Measurements from ENCODE around the gene LRRC74B. TPM values are rescaled to one million over a fixed set of nuclear protein-coding genes. Genes with fewer than 3 reads are reported as not detected.

Gene LRRC74B
- total and polyA plus RNA-seq, 2 experiments from 2014 or later = not detected

GRCh38 chr22:21042978-21043859 lies 2.5 kb upstream of the LRRC74B start:
- Histone ChIP-seq H3F3A (ENCODE audit: insufficient read depth) (peaks cover 14% of the 10 kb centered on the region), H3K79me2 (ENCODE audit: insufficient read depth) (no peaks in the 10 kb centered on the region), H3K9me2 (ENCODE audit: insufficient read depth) (no peaks in the 10 kb centered on the region), H3K4me1 (ENCODE audit: insufficient read depth) (peaks cover 35% of the 10 kb centered on the region), H3K9ac (no peak overlapping the region), H3K9me3 (ENCODE audit: low read depth) (no peaks in the 10 kb centered on the region), H3K27ac (no peak overlapping the region), H3K4me3 (no peak overlapping the region), H2AFZ (no peak overlapping the region), H4K20me1 (ENCODE audit: insufficient read depth) (no peaks in the 10 kb centered on the region), H3K27me3 (replicated peaks; ENCODE audit: insufficient read depth) (no peaks in the 10 kb centered on the region), H3K4me2 (ENCODE audit: unreplicated experiment) (no peak overlapping the region), H3K36me3 (ENCODE audit: low read depth) (no peaks in the 10 kb centered on the region)
- WGBS, 2 experiments (ENCODE audit: low coverage in 1 of 2, low lambda C conversion rate in 2 of 2, missing lambda C conversion rate in 2 of 2) = 84 to 95% methylated on average over 6 of the region's 6 CpGs
- TF ChIP-seq EZH2 (IDR thresholded peaks at IDR 0.05; ENCODE audit: insufficient read depth, poor library complexity, severe bottlenecking) = no peak
- in situ Hi-C loops (cut with MboI) = no loop called here
- peak; percentile 42 for DNase-seq

DNA sequence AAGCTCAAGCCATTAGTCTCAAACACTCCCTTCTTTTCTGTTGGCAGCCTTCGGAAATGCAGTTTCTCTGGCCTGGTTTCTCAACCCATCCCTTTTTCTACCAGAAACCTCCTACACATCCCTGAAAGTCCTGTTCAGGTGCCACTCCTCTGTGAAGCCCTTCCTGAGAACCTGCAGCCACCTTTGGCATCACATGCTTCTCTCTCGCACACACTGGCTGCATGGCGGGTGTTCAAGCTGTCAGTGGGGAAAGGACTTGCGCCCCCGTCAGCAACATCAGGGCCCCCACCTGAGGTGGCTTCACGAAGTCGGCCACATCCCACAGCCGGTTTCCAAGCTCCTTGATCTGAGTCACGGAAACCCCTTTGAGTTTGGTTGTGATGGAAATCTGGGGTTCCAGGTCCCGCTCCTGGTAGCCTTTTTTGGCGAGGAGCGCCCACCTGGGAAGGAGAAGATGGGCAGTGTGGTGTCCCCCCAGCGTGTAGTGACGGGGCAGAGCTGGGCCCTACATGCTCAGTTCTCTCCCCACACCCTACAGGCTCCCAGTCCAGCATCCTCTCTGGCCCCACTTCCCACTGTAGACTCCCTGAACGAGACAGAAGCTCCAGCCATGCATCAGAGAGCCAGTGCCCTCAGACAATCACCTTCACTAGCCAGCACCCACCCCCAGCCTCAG lies 1.7 kb upstream of the LRRC74B start:
- Histone ChIP-seq H3K9me2 (ENCODE audit: insufficient read depth) (no peaks in the 10 kb centered on the region), H3K4me3 (no peak overlapping the region), H3K9ac (peak overlapping the region; percentile 81; the same call in 1 of the 2 replicates), H4K20me1 (ENCODE audit: insufficient read depth) (no peaks in the 10 kb centered on the region), H3K9me3 (ENCODE audit: low read depth) (no peaks in the 10 kb centered on the region), H3K36me3 (ENCODE audit: low read depth) (no peaks in the 10 kb centered on the region), H3F3A (ENCODE audit: insufficient read depth) (peaks cover 9% of the 10 kb centered on the region; the same call in 1 of the 2 replicates), H3K79me2 (ENCODE audit: insufficient read depth) (no peaks in the 10 kb centered on the region), H2AFZ (no peak overlapping the region), H3K27ac (no peak overlapping the region), H3K27me3 (replicated peaks; ENCODE audit: insufficient read depth) (no peaks in the 10 kb centered on the region), H3K4me1 (ENCODE audit: insufficient read depth) (peaks cover 30% of the 10 kb centered on the region), H3K4me2 (ENCODE audit: unreplicated experiment) (peak overlapping the region; percentile 93)
- WGBS, 2 experiments (ENCODE audit: low coverage in 1 of 2, low lambda C conversion rate in 2 of 2, missing lambda C conversion rate in 2 of 2) = 85 to 88% methylated on average over 9 to 15 of the region's 15 CpGs
- TF ChIP-seq EZH2 (IDR thresholded peaks at IDR 0.05; ENCODE audit: insufficient read depth, poor library complexity, severe bottlenecking) (no peak), EZH2phosphoT487 (IDR thresholded peaks at IDR 0.05; ENCODE audit: insufficient read depth, low read depth) (no peak)
- no peak for DNase-seq
- in situ Hi-C loops (cut with MboI) = no loop called here

GRCh38 chr22:21044931-21045584 lies 688 bp upstream of the LRRC74B start:
- 1 to 3% methylated on average over 15 of the region's 15 CpGs for WGBS, 2 experiments (ENCODE audit: low coverage in 1 of 2, low lambda C conversion rate in 2 of 2, missing lambda C conversion rate in 2 of 2)
- TF ChIP-seq EZH2phosphoT487 (IDR thresholded peaks at IDR 0.05; ENCODE audit: insufficient read depth, low read depth) (no peak), EZH2 (IDR thresholded peaks at IDR 0.05; ENCODE audit: insufficient read depth, poor library complexity, severe bottlenecking) (no peak)

GRCh38 chr22:21047035-21047661 lies 1.4 kb downstream of the LRRC74B start:
- Histone ChIP-seq H3K36me3 (ENCODE audit: low read depth) (no peaks in the 10 kb centered on the region), H3K9me2 (ENCODE audit: insufficient read depth) (no peaks in the 10 kb centered on the region), H4K20me1 (ENCODE audit: insufficient read depth) (no peaks in the 10 kb centered on the region), H3K27ac (no peak overlapping the region), H3K9ac (no peak overlapping the region), H3K27me3 (replicated peaks; ENCODE audit: insufficient read depth) (no peaks in the 10 kb centered on the region), H3K4me2 (ENCODE audit: unreplicated experiment) (no peak overlapping the region), H2AFZ (no peak overlapping the region), H3K9me3 (ENCODE audit: low read depth) (no peaks in the 10 kb centered on the region), H3K79me2 (ENCODE audit: insufficient read depth) (no peaks in the 10 kb centered on the region), H3K4me3 (no peak overlapping the region), H3K4me1 (ENCODE audit: insufficient read depth) (peaks cover 32% of the 10 kb centered on the region), H3F3A (ENCODE audit: insufficient read depth) (peaks cover 6% of the 10 kb centered on the region; the same call in 1 of the 2 replicates)
- TF ChIP-seq EZH2phosphoT487 (IDR thresholded peaks at IDR 0.05; ENCODE audit: insufficient read depth, low read depth) = no peak
- TF ChIP-seq EZH2 (IDR thresholded peaks at IDR 0.05; ENCODE audit: insufficient read depth, poor library complexity, severe bottlenecking) = no peak
- 78 to 81% methylated on average over 13 to 14 of the region's 14 CpGs for WGBS, 2 experiments (ENCODE audit: low coverage in 1 of 2, low lambda C conversion rate in 2 of 2, missing lambda C conversion rate in 2 of 2)
- in situ Hi-C loops (cut with MboI) = no loop called here
- DNase-seq = no peak

More at GRCh38 chr22:21044931-21045584, 688 bp upstream of the LRRC74B start:
- in situ Hi-C loops (cut with MboI) = no loop called here
- no peaks in the 10 kb centered on the region for H3K36me3 ChIP-seq (ENCODE audit: low read depth)
- H2AFZ ChIP-seq = peak overlapping the region; percentile 91
- H3K4me1 ChIP-seq (ENCODE audit: insufficient read depth) = peaks cover 30% of the 10 kb centered on the region
- H3F3A ChIP-seq (ENCODE audit: insufficient read depth) = peaks cover 9% of the 10 kb centered on the region; the same call in 1 of the 2 replicates
- no peaks in the 10 kb centered on the region for H3K79me2 ChIP-seq (ENCODE audit: insufficient read depth)
- H4K20me1 ChIP-seq (ENCODE audit: insufficient read depth) = no peaks in the 10 kb centered on the region
- peak; percentile 86 for DNase-seq
- peak overlapping the region; percentile 93 for H3K4me2 ChIP-seq (ENCODE audit: unreplicated experiment)
- no peaks in the 10 kb centered on the region for H3K9me3 ChIP-seq (ENCODE audit: low read depth)
- peak overlapping the region; percentile 81 for H3K9ac ChIP-seq
- H3K27ac ChIP-seq = peak overlapping the region; percentile 88
- no peaks in the 10 kb centered on the region for H3K27me3 ChIP-seq (replicated peaks; ENCODE audit: insufficient read depth)
- H3K9me2 ChIP-seq (ENCODE audit: insufficient read depth) = no peaks in the 10 kb centered on the region
- H3K4me3 ChIP-seq = peak overlapping the region; percentile 72
